WI38 (cell line): ENCODE data around the gene INSIG2.

ENCODE experiments used
- H3K4me3 ChIP-seq: 2 replicates; pipeline ENCODE4 v1.5.1; 2011; ENCODE audit warnings: low read depth, mild to moderate bottlenecking, control low read depth, low read length
- CTCF ChIP-seq: IDR thresholded peaks from 2 replicates; pipeline ENCODE4 v1.5.1; 2012; ENCODE audit warnings: low read depth, mild to moderate bottlenecking, control low read depth, low read length

INSIG2 gene

GRCh38 chr2:118130385-118130784 is 42.1 kb downstream of the INSIG2 start:
- H3K4me3 ChIP-seq, result no peak overlapping the region
- no peak for TF ChIP-seq CTCF

DNA sequence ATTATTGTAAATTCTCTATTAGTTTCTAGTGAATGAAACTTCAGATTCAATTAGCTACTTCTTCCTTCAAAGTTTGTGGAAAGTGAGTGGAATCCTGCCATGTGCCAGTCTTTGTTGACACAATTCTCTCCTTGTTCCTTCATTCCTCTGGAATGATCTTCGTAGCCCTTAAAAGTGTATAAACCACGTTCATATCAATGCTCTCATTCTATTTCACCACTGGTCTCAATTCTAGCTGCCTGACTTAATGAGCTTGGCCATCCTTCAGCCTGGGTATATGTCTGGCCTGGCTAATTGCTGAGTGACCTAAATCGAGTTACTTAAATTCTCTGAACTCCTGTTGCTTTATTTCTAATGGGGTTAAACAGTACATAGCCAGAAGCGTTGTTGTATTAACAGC is 43.5 kb downstream of the INSIG2 start:
- TF ChIP-seq CTCF, result no peak
- H3K4me3 ChIP-seq, result no peak overlapping the region

DNA sequence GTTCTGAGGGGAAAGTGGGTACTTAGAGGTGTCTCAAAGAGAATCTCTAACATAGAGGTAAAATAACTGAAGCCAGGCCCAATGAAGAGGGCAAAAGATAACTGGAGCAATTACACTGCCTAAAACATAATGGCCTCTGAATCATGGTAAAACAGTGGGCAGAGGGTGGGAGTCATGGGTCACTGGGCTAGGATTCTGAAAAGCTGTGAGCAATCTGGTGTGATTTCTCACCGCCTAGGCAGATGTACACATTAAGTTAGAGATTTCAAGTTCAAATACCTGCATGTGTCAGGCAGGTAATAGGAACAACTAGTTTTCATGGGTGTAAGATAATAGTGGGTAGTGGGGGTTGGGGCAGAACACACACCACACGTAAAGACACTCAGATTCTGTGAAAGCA is 45.6 kb downstream of the INSIG2 start:
- TF ChIP-seq CTCF, result no peak

GRCh38 chr2:118134650-118135049 is 46.4 kb downstream of the INSIG2 start:
- H3K4me3 ChIP-seq, result no peak overlapping the region
- no peak for TF ChIP-seq CTCF

More for the DNA sequence above, 45.6 kb downstream of the INSIG2 start:
- H3K4me3 ChIP-seq, result no peak overlapping the region

DNA sequence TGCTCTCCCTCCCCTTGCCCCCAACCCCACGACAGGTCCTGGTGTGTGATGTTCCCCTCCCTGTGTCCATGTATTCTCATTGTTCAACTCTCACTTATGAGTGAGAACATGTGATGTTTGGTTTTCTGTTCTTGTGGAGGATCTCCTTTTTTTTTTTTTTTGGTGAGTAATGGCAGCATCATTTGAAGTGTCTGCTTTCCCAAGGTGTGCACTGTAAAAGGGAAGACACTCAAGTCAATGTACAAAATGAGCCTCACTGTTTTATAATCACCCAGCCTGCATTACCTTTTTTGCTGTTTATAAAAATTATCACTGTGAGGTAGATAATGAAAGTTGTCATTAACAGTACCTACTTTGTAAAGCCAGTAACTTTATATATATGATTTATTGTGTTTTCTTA is 56.9 kb downstream of the INSIG2 start:
- TF ChIP-seq CTCF, result no peak
- no peak overlapping the region for H3K4me3 ChIP-seq

DNA sequence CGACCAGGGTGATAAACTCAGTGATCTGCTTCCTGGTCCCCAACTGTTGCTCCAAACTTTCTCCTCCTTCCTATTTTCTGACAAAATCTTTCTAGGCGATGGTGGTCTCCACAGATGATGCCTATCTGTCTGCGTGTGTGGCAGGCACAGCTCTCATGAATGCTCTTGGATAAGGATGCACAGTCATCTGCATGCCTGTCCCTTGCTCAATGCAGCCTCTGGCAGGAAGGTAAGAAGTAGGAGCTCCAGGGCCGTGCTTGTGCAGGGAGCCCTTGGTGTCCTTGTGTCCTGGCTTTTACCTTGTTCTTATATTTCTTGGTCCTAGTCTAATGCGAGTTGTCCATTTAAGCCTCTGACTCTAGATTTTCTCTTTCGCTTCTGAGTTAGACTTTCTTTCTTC is 57.5 kb downstream of the INSIG2 start:
- no peak overlapping the region for H3K4me3 ChIP-seq
- TF ChIP-seq CTCF, result no peak

- TF ChIP-seq CTCF, result no peak
- no peak overlapping the region for H3K4me3 ChIP-seq
Measured at GRCh38 chr2:118146315-118147283, 58.3 kb downstream of the INSIG2 start.
